NCI-H524 (cell line): ENCODE data around the gene C7orf57.
A peak's percentile ranks its signal among the peaks of the same experiment; 100 is the strongest.
"Not testable (repeated sequence)": the region's sequence is repeated elsewhere in the genome, so short reads cannot be mapped to it uniquely, and the experiment has no call there.

Source experiments
- DNase-seq, 2 experiments: peaks; one replicate each; lab custom pipeline; 2025; lab: John Stamatoyannopoulos, UW

Gene C7orf57

GRCh38 chr7:48035967-48036478 is 680 bp downstream of the C7orf57 start:
- peak in 1 of 2 experiments; percentile 26 for DNase-seq

GRCh38 chr7:48038815-48039506 is 3.6 kb downstream of the C7orf57 start:
- no peak for DNase-seq

GRCh38 chr7:48040944-48041652 is 5.8 kb downstream of the C7orf57 start:
- no peak for DNase-seq

- DNase-seq: no peak
Measured at GRCh38 chr7:48041653-48041970, 6.3 kb downstream of the C7orf57 start.

GRCh38 chr7:48042216-48042615 is 6.9 kb downstream of the C7orf57 start:
- no peak for DNase-seq

GRCh38 chr7:48042636-48043035 is 7.3 kb downstream of the C7orf57 start:
- DNase-seq: no peak

- no peak for DNase-seq
Measured at GRCh38 chr7:48045195-48045765, 9.9 kb downstream of the C7orf57 start.

- DNase-seq: no peak
Measured at GRCh38 chr7:48046458-48046857, 11.1 kb downstream of the C7orf57 start.

GRCh38 chr7:48048113-48048512 is 12.8 kb downstream of the C7orf57 start:
- no peak for DNase-seq

- no peak for DNase-seq
Measured at GRCh38 chr7:48049850-48050249, 14.5 kb downstream of the C7orf57 start.

- DNase-seq: no peak
Measured at GRCh38 chr7:48052748-48053147, 17.4 kb downstream of the C7orf57 start.

GRCh38 chr7:48053736-48054135 is 18.4 kb downstream of the C7orf57 start:
- DNase-seq: no peak

- DNase-seq: no peak
Measured at GRCh38 chr7:48058990-48059389, 23.6 kb downstream of the C7orf57 start.

GRCh38 chr7:48059706-48060105 is 24.4 kb downstream of the C7orf57 start:
- no peak for DNase-seq

GRCh38 chr7:48063985-48064384 is 28.6 kb downstream of the C7orf57 start:
- no peak for DNase-seq

GRCh38 chr7:48067475-48067874 is 32.1 kb downstream of the C7orf57 start:
- no peak for DNase-seq

GRCh38 chr7:48074204-48074654 is 38.9 kb downstream of the C7orf57 start:
- no peak for DNase-seq

GRCh38 chr7:48077423-48077822 is 42.1 kb downstream of the C7orf57 start:
- DNase-seq: no peak

GRCh38 chr7:48078470-48078869 is 43.1 kb downstream of the C7orf57 start:
- no peak for DNase-seq

- DNase-seq: not testable (repeated sequence)
Measured at GRCh38 chr7:48082378-48082777, 47.0 kb downstream of the C7orf57 start.

- DNase-seq: no peak
Measured at GRCh38 chr7:48083114-48083830, 47.9 kb downstream of the C7orf57 start.

- DNase-seq: no peak
Measured at GRCh38 chr7:48084727-48085432, 49.5 kb downstream of the C7orf57 start.
